ENCODE measurements around the gene TFDP1.

- TF ChIP-seq CTCF (IDR thresholded peaks at IDR 0.05) (no peak), POLR2A (IDR thresholded peaks at IDR 0.05) (no peak)
Measured at GRCh38 chr13:113611996-113612395, 27.4 kb downstream of the TFDP1 start.
